ENCODE results near the gene GDPD3. TPM values are rescaled to one million over a fixed set of nuclear protein-coding genes. Genes with fewer than 3 reads are reported as not detected.

The GDPD3 gene, protein sequence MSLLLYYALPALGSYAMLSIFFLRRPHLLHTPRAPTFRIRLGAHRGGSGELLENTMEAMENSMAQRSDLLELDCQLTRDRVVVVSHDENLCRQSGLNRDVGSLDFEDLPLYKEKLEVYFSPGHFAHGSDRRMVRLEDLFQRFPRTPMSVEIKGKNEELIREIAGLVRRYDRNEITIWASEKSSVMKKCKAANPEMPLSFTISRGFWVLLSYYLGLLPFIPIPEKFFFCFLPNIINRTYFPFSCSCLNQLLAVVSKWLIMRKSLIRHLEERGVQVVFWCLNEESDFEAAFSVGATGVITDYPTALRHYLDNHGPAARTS
- total RNA-seq (1 to 10 TPM; 5.2 to 6.4 TPM), total RNA-seq (0.49 to 19.0 (median 4.8) reads per million in 172 experiments)
- polyA plus RNA-seq (2013, experiment 1 of 2) = 8.5 TPM
- 14.9 TPM for polyA plus RNA-seq (2013, experiment 2 of 2)

DNA sequence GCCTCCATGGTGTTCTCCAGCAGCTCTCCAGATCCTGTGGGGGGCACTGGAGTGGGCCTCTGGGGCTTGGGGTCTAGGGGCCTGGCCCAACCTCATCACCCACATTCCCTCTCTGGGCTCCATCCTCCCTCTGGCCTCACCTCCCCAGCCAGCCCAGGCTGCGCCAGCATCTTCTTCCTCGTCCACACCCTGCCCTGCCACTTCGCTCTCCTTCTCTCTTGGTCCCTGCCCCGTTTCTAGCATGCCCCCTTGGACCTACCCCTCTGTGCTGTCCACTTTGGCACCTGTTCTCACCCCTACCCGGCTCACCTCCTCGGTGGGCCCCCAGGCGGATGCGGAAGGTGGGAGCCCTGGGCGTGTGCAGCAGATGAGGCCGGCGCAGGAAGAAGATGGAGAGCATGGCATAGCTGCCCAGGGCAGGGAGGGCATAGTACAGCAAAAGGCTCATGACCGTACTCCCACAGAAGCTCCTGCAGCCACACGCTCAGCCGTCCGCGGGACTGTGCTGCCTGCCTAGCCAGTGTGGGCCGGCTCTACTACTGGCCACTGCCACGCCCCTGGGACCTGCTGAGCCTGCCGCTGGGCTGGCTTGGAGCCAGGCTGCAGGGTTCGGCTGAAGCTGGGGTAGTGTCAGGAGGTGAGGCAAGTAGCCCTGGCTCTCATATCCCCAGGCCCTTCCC is at the start of gene GDPD3:
Gene GDPD3, minus strand, starts transcription at position 507 of the 680 bp plus-strand sequence. Its CDS starts 59 bp downstream, at position 448.
- CTCF ChIA-PET = interaction anchor here (0.9 to 1.8 kb wide), 5 partner anchors 10 to 296 kb away, joined by 3 to 18 read pairs (median 4); partner anchors contain the start of gene TBX6
- POLR2A ChIA-PET = interaction anchor here (0.9 to 2.3 kb wide), 4 partner anchors 18 to 73 kb away, joined by 3 to 12 read pairs (median 6); partner anchors contain the start of genes CORO1A and YPEL3
- H3K4me3 Mint-ChIP-seq = no peak within 1 kb of the TSS

DNA sequence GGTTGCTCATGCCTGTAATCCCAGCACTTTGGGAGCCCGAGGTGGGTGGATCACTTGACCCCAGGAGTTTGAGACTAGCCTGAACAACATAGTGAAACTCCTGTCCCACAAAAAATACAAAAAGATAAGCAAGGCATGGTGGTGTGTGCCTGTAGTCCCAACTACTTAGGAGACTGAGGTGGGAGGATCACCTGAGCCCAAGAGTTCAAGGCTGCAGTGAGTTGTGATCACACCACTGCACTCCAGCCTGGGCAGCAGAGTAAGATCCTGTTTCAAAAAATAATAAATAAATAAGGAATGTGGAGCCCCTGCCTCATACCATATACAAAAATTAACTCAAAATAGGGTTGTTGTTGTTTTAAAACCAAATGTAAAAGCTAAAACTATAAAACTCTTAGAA is 43.9 kb upstream of the GDPD3 start:
- Histone ChIP-seq H3K27me3 (ENCODE audit: control insufficient read depth in 1 of 2, insufficient read depth in 2 of 2, low read length in 2 of 2) (no peaks in the 10 kb centered on the region), H3K9me3 (ENCODE audit: control insufficient read depth in 1 of 2, insufficient read depth in 1 of 2, low read length in 2 of 2) (no peaks in the 10 kb centered on the region), H3K27ac (ENCODE audit: low read depth in 1 of 2, low read length in 2 of 2) (no peak overlapping the region), H3K4me1 (ENCODE audit: insufficient read depth, low read length) (no peaks in the 10 kb centered on the region), H3K4me3 (ENCODE audit: low read length) (no peak overlapping the region), H3K36me3 (ENCODE audit: insufficient read depth, low read length) (no peaks in the 10 kb centered on the region)
- H3K36me3 Mint-ChIP-seq (ENCODE audit: low read depth) = no peaks in the 10 kb centered on the region
- H3K27me3 Mint-ChIP-seq = no peaks in the 10 kb centered on the region
- no peak overlapping the region for H3K4me3 Mint-ChIP-seq
- no peaks in the 10 kb centered on the region for H3K9me3 Mint-ChIP-seq
- no peak for ATAC-seq (ENCODE audit: poor library complexity)
- H3K27ac Mint-ChIP-seq = no peak overlapping the region
- no peaks in the 10 kb centered on the region for H3K4me1 Mint-ChIP-seq (ENCODE audit: low read depth)
- no peak for DNase-seq
- TF ChIP-seq CTCF (IDR thresholded peaks at IDR 0.05) = no peak
- ChIA-PET CTCF (interaction anchor here (0.6 kb wide), 1 partner anchor 22 kb away, joined by 3 read pairs; no protein-coding TSS in a partner anchor), POLR2A (no interaction called here)
- intact Hi-C loops (cut with DNase I, micrococcal nuclease) = no loop called here

More for the DNA sequence above, at the start of gene GDPD3:
- Histone ChIP-seq H3K27me3 (ENCODE audit: control insufficient read depth in 1 of 2, insufficient read depth in 2 of 2, low read length in 2 of 2) (no peaks in the 10 kb centered on the region), H3K4me3 (ENCODE audit: low read length) (no peak within 1 kb of the TSS), H3K4me1 (ENCODE audit: insufficient read depth, low read length) (peaks cover 40% of the 10 kb centered on the region), H3K36me3 (ENCODE audit: insufficient read depth, low read length) (peaks cover 41% of the 10 kb centered on the region), H3K27ac (ENCODE audit: low read depth in 1 of 2, low read length in 2 of 2) (no peak within 1 kb of the TSS), H3K9me3 (ENCODE audit: control insufficient read depth in 1 of 2, insufficient read depth in 1 of 2, low read length in 2 of 2) (no peaks in the 10 kb centered on the region)
- no peak for ATAC-seq (ENCODE audit: poor library complexity)
- no peaks in the 10 kb centered on the region for H3K27me3 Mint-ChIP-seq
- H3K4me1 Mint-ChIP-seq (ENCODE audit: low read depth) = peaks cover 4% of the 10 kb centered on the region
- no peaks in the 10 kb centered on the region for H3K9me3 Mint-ChIP-seq
- no peak within 1 kb of the TSS for H3K27ac Mint-ChIP-seq
- no peak for DNase-seq
- peaks cover 52% of the 10 kb centered on the region for H3K36me3 Mint-ChIP-seq (ENCODE audit: low read depth)
- TF ChIP-seq CTCF (IDR thresholded peaks at IDR 0.05) = peak; percentile 29
- intact Hi-C loops (cut with DNase I, micrococcal nuclease) = loop anchor here in 1 of 2 experiments (10.0 kb wide), 1 partner anchor 48 kb away; the partner anchor contains the start of gene ALDOA

DNA sequence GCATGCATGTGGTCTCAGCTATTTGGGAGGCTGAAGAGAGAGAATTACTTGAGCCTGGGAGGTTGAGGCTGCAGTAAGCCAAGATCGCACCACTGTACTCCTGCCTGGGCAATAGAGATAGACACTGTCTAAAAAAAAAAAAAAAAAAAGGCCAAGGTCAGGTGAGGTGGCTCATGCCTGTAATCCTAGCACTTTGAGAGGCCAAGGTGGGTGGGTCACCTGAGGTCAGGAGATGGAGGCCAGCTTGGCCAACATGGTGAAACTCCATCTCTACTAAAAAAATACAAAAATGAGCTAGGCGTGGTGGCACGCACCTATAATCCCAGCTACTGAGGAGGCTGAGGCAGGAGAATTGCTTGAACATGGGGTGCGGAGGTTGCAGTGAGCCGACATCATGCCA is 41.9 kb upstream of the GDPD3 start:
- intact Hi-C loops (cut with DNase I, micrococcal nuclease) = no loop called here
- DNase-seq (no peak), ATAC-seq (ENCODE audit: poor library complexity) (no peak)
- no peaks in the 10 kb centered on the region for H3K4me1 ChIP-seq (ENCODE audit: insufficient read depth, low read length)
- H3K27me3 ChIP-seq (ENCODE audit: control insufficient read depth in 1 of 2, insufficient read depth in 2 of 2, low read length in 2 of 2) = no peaks in the 10 kb centered on the region
- CTCF ChIA-PET = no interaction called here
- Mint-ChIP-seq H3K4me1 (ENCODE audit: low read depth) (no peaks in the 10 kb centered on the region), H3K27me3 (no peaks in the 10 kb centered on the region), H3K36me3 (ENCODE audit: low read depth) (no peaks in the 10 kb centered on the region), H3K27ac (no peak overlapping the region), H3K9me3 (no peaks in the 10 kb centered on the region), H3K4me3 (no peak overlapping the region)
- POLR2A ChIA-PET = no interaction called here
- no peaks in the 10 kb centered on the region for H3K36me3 ChIP-seq (ENCODE audit: insufficient read depth, low read length)
- H3K4me3 ChIP-seq (ENCODE audit: low read length) = no peak overlapping the region
- peaks cover 0 to 3% of the 10 kb centered on the region in 2 experiments for H3K9me3 ChIP-seq (ENCODE audit: control insufficient read depth in 1 of 2, insufficient read depth in 1 of 2, low read length in 2 of 2)
- no peak overlapping the region for H3K27ac ChIP-seq (ENCODE audit: low read depth in 1 of 2, low read length in 2 of 2)
- no peak for TF ChIP-seq CTCF (IDR thresholded peaks at IDR 0.05)

Measured in CD4-positive, alpha-beta T cell (primary cell).